ENCODE results near the gene OR14A2.

- TF ChIP-seq POLR2A (IDR thresholded peaks at IDR 0.05), result no peak
- TF ChIP-seq CTCF (IDR thresholded peaks at IDR 0.05), result no peak
These were observed 9.6 kb downstream of the OR14A2 start, which contains the start of gene OR14K1 for GRCh38 chr1:247738315-247738714.

All from transverse colon (tissue), 3 donors.